HG02938 (cell line): ENCODE measurements around the gene A3GALT2.
"Not testable (repeated sequence)": the region's sequence is repeated elsewhere in the genome, so short reads cannot be mapped to it uniquely, and the experiment has no call there.

Experiments
- ATAC-seq: cut with Tn5 transposase; IDR thresholded peaks from one replicate; pipeline ENCODE4 v1.9.1; 2021; ENCODE audit warnings: mild to moderate bottlenecking, moderate library complexity; ENCODE audit not compliant: unreplicated experiment

A3GALT2 gene

DNA sequence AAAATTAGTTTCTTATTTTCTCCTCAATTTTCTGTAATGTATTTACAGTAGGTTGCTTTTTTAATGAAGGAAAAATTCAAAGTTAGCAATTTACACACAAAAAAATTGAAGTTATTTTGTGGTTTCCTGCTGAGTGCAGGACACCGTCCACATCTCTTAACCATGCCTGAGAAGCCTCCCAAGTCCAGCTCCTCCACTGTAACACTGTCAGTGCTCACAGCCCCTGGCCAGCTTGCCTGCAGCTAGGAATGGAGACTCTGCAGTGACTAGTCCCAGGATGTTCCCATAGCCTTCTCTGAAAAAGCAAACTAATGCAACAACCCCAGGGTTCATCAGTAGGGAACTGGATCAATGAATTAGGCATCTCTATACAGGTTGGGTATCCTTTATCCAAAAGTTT lies 3.5 kb downstream of the A3GALT2 start:
- ATAC-seq: no peak

DNA sequence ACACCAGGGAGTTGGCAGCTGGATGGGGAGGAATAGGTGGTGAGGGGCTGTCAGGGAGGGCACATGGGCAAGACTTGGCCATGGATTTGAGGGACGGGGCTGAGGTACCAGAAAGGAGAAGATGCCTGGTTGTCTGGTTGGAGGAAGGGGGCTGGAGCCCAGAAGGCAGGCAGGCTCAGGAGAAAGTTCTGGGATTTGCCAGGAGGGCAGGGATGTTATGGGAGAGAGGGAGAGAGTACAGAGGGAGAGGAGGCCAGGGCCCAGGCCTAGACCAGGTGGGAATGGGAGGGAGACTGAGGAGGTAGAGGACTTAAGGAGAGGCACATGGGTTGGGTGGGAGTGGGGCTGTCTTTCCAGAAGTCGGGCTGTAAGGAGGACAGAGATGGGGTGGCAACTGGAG lies 4.3 kb downstream of the A3GALT2 start:
- ATAC-seq: no peak

- ATAC-seq: no peak
Measured at GRCh38 chr1:33314416-33314815, 6.5 kb downstream of the A3GALT2 start.

DNA sequence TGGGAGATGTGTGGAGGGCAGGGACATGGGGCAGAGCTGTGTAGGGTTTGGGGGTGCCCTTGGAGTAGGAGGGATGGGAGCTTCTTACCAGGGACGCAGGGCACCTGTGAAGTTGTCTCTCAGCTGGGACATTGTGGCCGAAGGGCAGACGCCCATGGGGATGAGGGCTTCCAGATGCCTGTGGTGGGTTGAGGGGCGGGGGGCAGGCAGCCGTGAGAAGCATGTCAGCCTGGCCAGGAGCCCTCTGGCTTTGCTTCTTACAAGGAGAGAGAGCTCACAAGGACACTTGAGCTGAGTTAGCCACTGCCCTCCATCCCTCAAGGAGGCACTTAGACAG lies 8.5 kb downstream of the A3GALT2 start:
- ATAC-seq: no peak

GRCh38 chr1:33311706-33312412 lies 9.0 kb downstream of the A3GALT2 start:
- ATAC-seq: no peak

GRCh38 chr1:33310702-33311101 lies 10.2 kb downstream of the A3GALT2 start:
- no peak for ATAC-seq

GRCh38 chr1:33309351-33309750 lies 11.5 kb downstream of the A3GALT2 start:
- ATAC-seq: not testable (repeated sequence)

GRCh38 chr1:33307494-33307864 lies 13.4 kb downstream of the A3GALT2 start:
- no peak for ATAC-seq

DNA sequence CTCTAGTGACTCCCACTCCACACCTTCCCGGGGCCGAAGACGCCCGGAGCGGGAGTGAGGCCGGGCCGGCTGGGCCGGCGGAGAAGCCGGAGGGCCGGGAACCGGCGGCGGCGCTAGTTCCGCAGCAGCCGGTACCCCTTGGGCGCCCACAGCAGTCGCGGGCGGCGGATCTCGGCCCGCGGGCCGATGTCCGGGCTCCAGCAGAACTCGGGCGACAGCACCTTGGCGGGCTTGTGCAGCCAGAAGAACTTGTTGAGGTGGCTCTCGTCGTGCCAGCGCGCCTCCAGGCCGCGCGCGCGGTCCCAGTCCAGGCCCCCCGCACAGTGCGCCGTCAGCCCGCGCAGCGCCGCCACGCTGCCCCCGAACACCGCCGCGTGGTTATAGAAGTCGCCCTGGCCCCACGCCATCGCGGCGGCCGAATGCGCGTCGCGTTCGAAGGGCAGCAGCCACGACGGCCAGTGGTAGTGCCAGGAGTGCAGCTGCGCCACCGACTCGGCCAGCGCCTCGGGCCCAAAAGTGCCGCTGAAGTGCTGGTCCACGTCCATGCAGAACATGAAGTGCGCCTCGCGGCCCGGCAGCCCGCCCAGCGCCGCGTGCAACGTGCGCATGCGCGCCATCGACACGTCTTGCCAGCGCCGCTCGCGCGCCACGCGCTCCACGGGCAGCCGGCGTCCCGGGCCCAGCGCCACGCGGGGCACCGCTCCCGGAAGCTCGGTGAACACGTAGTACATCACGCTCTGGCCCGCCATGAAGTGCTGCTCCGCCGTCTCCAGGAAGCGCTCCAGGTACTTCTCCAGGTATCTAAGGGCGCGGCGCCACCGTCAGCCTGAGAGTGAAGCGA lies 14.0 kb downstream of the A3GALT2 start:
- ATAC-seq: no peak

DNA sequence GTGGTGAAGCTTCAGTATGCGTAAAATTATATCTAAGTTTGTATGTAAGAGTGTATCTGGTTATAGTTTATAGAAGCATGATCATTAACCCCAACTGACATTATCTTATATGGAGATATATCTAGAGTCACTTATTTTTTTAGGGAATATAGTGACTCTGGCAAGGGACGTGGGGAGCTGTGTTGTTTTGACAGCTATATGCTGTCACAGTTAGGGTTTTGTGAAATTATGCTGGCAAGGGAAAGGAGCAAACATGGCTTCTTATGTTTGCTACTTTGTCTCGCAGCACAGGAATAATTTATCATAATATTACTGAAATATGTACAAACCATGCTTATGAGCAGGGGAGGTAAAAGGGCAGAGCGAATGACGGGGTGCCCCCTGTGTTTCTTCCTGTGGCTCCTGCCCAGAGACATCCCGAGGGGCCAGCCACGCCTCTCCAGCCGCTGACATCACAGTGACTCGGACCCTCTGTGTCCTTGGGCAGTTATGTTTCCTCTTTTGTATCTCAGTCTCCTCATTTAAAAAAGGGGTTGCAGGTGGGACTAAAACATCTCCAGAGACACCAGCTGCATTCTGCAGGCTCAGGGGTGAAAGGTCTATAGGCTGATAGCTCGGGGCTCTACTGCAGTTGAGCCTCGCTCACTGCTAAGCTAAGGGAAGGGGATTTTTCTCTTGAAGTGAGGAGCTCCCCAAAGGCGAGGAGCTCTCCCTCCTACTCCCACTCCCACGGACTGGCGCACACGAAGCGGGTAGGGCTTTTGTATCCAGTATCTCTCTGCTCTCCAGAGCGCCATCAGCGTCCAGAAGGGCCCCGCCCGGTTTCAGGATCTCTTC lies 14.9 kb downstream of the A3GALT2 start:
- ATAC-seq: no peak

- ATAC-seq: no peak
Measured at GRCh38 chr1:33305016-33305415, 15.9 kb downstream of the A3GALT2 start.

GRCh38 chr1:33302325-33302724 lies 18.6 kb downstream of the A3GALT2 start:
- ATAC-seq: no peak

DNA sequence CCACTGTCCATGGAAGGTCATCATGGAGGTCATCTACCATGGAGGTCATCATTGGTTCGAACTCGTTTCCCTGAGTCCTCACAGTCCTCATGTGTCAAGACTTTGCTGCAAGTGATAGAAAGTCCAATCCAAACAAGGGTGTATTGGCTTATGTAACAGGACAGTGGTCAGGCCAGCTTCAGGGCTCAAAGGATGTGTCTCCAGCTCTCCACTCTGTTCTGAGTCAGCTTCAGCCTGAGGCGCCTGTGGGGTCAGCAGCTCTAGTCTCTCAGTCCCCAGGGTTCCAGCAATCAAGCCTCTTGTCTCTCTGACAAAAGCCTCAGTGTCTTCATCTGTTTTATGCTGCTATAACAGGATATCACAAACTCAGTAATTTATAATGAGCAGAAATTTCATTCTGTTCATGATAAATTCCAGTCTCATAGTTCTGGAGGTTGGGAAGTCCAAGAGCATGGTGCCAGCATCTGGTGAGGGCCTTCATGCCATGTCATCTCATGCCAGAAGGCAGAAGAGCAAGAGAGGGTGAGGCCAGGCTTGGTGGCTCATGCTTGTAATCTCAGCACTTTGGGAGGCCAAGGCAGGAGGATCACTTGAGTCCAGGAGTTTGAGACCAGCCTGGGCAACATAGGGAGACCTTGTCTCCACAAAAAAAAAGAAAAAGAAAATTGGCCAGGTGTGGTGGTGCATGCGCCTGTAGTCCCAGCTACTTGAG lies 19.5 kb downstream of the A3GALT2 start:
- ATAC-seq: no peak

DNA sequence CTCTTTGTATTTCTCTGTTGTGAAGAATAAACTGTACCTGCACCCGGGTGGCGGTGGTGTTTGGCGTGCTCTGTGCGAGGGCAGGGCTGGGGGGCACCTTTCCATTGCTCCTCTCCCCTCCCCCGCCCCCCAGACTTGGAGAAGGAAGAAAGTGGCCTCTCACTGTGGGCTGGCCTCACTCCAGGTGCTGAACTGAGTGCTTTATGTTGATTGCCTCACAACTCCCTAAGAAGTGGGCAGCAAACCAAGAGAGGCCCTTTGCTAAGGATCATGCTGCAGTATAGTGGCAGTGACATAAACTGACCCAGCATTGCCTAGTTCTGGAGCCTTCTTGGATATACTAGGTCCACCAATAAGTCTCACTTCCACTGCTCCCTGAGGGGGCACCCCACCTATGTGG lies 20.2 kb downstream of the A3GALT2 start:
- ATAC-seq: no peak

DNA sequence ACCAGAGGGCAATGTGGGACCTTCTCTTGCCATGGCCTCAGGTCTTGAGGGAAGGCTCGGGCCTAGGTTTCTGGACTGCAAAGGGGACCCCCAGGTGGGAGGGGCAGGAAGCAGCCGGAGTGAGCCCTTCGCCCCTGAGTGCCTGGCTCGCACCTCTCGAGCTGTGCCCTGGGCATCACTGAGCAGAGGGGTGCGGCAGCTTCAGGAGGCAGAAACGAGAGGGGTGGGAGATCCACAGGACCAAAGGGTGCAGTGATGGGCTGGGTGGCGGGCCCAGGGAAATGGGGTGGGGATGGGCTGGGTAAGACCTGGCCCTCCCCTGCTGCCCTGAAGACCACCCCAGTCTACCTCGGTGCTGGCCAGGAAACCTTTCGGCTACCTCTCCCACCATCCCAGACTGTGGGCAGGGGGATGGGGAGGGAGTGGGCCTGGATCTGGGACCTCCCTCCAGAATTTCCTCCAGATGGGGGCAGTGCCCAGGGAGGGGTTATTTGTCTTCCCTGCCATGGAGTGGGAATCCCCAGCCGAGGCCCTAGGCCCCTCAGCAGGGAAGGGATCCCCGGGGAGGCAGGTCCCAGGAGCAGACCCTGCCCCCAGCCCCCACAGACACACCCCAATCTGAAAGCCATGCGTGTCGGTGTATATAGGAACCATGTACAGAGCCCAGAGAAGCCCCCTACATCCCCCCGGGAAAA lies 21.3 kb downstream of the A3GALT2 start:
- ATAC-seq: no peak

DNA sequence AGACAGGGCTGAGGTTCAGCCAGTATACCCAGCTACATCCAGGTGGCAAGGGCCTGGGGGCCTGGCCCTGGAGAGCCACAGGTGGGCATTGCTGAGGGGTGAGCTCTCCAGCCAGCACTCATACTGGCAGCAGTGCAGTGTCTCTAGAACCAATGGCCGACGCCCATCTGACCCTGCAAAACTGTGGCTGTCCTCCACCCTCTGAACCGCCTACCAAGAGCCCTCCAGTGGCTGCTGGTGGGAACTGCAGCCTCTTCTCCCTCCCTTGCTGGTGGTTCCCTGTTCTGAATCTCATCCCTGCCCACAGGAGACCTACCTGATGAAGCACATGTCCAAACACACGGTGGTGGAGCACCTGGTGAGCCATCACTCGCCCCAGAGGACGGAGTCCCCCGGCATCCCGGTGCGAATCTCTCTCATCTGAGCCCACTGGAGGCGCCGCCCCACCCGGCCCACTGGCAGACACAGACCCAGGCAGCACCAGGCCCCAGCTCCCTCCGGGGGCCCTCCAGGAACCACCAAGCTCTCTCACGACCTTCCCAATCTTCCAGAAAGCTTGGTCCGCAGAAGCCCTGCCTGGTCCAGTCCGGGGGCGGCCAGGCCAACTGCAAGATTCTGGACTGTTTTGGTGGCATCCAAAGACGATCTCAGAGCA lies 22.1 kb downstream of the A3GALT2 start:
- ATAC-seq: no peak

- ATAC-seq: no peak
Measured at GRCh38 chr1:33297911-33298622, 22.8 kb downstream of the A3GALT2 start.

DNA sequence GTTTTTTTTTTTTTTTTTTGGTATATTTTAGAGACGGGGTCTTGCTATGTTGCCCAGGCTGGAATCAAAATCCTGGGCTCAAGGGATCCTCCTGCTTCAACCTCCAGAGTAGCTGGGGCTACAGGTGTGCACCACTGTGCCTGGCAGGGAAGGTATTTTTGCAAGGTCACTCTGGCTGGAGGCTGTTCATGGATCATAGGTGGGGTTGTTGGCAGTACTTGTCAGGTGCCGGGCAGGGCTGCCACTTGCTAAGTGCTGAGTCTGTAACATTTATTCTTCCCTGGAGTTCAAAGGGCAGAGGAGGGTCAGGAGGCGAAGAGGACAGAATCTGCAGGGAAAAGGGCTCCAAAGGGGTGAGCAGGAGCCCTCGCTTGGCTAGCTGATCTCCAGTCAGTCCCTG lies 24.1 kb downstream of the A3GALT2 start:
- no peak for ATAC-seq

- no peak for ATAC-seq
Measured at GRCh38 chr1:33296082-33296458, 24.8 kb downstream of the A3GALT2 start.
